AG09319 (cell line): ENCODE measurements around the gene LILRA5.
A peak's percentile ranks its signal among the peaks of the same experiment; 100 is the strongest.
"Not testable (repeated sequence)": the region's sequence is repeated elsewhere in the genome, so short reads cannot be mapped to it uniquely, and the experiment has no call there.

ENCODE experiments used
- DNase-seq: peaks from one replicate; pipeline ENCODE4 v3.0.0-alpha.2; 2010; ENCODE audit warnings: low read depth; ENCODE audit errors: extremely low read depth
- CTCF ChIP-seq: IDR thresholded peaks from 2 replicates; pipeline ENCODE4 v1.5.1; 2011; ENCODE audit warnings: low read depth, mild to moderate bottlenecking, inconsistent platforms, low read length, moderate library complexity

The LILRA5 gene

GRCh38 chr19:54333586-54334298 lies 20.8 kb upstream of the LILRA5 start:
- no peak for TF ChIP-seq CTCF
- no peak for DNase-seq

DNA sequence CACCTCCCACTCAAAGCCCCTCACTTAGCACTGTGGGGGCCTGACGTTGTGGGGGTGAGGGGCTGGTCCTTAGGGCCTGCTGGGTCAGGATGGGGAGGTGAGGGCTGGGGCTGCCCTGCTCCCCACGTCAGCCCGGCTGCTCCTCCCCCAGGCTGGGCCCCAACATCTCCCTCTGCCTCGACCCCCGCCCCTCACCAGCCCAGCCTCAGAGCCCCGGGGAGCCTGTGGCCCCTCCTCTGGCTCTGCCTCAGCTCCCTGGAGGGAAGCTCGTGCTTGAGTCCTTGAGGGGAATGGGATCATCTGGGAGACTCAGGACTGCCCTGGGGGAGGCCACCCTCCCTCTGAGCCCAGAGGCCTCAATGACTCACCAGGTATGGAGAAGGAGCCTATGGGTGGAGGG lies 19.2 kb upstream of the LILRA5 start:
- TF ChIP-seq CTCF: no peak
- DNase-seq: no peak

GRCh38 chr19:54331626-54332025 lies 18.7 kb upstream of the LILRA5 start:
- no peak for TF ChIP-seq CTCF
- DNase-seq: no peak

GRCh38 chr19:54329476-54330165 lies 16.7 kb upstream of the LILRA5 start:
- TF ChIP-seq CTCF: no peak
- no peak for DNase-seq

DNA sequence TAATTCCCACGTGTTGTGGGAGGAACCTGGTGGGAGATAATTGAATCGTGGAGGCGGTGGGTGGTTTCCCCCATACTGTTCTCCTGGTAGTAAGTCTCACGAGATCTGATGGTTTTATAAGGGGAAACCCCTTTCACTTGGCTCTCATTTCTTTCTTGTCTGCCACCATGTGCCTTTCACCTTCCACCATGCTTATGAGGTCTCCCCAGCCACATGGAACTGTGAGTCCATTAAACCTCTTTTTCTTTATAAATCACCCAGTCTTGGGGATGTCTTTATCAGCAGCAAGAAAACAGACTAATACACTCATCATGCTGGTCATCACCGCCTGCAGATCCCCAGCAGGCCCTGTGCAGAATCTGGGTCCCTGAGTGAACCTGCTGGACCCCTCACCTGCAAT lies 15.8 kb upstream of the LILRA5 start:
- not testable (repeated sequence) for DNase-seq

DNA sequence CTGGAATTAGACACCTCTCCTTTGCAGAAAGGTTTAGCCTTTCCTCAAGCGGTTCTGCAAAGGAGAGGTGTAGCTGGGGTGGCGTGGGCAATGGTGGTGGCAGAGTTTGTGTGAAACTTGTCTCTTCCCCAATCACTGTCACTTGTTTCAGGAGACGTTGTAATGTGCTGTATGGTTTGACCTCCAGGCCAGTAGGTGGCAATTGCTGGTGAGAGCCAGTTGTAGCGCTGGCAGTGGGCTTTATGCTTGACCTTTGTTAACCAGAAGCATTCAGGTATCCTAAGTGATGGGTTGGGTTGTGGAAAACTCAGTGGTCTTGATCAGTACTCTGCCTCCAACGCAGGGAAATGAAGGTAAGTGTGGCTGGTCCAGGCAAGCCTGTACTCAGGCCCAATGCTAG lies 12.7 kb upstream of the LILRA5 start:
- DNase-seq: no peak
- no peak for TF ChIP-seq CTCF

DNA sequence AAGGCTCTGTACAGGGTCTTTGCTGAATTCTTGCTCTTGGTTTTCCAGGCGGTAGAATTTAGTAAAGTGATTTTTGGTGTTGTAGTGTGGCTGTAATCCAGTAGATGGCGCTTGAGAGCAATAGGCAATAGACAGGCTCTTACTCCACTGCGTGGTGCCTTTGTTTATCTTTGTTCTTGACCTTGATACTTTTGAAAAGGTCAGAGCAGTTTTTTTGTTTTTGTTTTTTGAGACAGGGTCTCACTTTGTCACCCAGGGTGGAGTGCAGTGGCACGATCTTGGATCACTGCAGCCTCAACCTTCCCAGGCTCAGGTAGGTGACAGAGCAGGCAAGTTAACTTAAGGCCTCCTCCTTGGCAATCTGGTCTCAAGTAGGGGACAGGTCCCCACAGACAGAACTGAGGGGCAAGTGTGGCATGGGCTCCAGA lies 12.2 kb upstream of the LILRA5 start:
- no peak for DNase-seq
- peak; percentile 68 for TF ChIP-seq CTCF
